ENCODE data around the gene ABCB8.
A peak's percentile ranks its signal among the peaks of the same experiment; 100 is the strongest.

The ABCB8 gene

DNA sequence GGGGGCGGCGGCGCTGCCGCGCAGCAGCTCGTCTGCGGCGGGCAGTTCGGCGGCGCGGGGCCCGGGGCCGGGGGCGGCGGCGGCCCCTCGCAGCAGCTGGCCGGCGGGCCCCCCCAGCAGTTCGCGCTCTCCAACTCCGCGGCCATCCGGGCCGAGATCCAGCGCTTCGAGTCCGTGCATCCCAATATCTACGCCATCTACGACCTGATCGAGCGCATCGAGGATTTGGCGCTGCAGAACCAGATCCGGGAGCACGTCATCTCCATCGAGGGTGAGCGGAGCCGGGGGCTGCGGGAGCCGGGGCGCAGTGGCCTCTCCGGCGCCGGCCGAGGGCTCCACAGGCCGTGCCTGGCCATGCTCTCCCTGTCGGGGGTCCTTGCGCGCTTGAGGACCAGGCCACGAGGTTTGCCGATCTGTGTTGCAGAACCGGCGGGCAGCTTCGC, 58.6 kb downstream of the ABCB8 start:
- Histone ChIP-seq H3K27ac (ENCODE audit: extremely low read depth, low read depth, low read length) (peak overlapping the region; percentile 82), H3K4me3 (ENCODE audit: low read depth, low read length) (peak overlapping the region; percentile 80), H3K4me1 (ENCODE audit: control insufficient read depth, insufficient read depth, low read length) (peaks cover 7% of the 10 kb centered on the region), H3K9me3 (ENCODE audit: control insufficient read depth, insufficient read depth, low read depth, low read length) (no peaks in the 10 kb centered on the region), H3K36me3 (ENCODE audit: control insufficient read depth in 2 of 2, insufficient read depth in 1 of 2, low read length in 2 of 2) (peaks cover 0 to 22% of the 10 kb centered on the region in 2 experiments; a peak in 1 of 3 replicates)
- TF ChIP-seq ZNF211 (tag by site-specific recombination; IDR thresholded peaks at IDR 0.05; ENCODE audit: low read depth), result no peak
- TF ChIP-seq KLF7 (tag by site-specific recombination; IDR thresholded peaks at IDR 0.05; ENCODE audit: borderline replicate concordance), result 0 out of 2 replicates have a peak, but pooled peaks have one; percentile 14
- TF ChIP-seq, protein P1, sequence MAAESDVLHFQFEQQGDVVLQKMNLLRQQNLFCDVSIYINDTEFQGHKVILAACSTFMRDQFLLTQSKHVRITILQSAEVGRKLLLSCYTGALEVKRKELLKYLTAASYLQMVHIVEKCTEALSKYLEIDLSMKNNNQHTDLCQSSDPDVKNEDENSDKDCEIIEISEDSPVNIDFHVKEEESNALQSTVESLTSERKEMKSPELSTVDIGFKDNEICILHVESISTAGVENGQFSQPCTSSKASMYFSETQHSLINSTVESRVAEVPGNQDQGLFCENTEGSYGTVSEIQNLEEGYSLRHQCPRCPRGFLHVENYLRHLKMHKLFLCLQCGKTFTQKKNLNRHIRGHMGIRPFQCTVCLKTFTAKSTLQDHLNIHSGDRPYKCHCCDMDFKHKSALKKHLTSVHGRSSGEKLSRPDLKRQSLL (tag by site-specific recombination; IDR thresholded peaks at IDR 0.05), result peak; percentile 49; the same call in 1 of the 2 replicates
- no peak for TF ChIP-seq ZNF221 (tag by site-specific recombination; IDR thresholded peaks at IDR 0.05; ENCODE audit: borderline replicate concordance)
- no peak for TF ChIP-seq ZNF549 (tag by site-specific recombination; IDR thresholded peaks at IDR 0.05)
- no peak for TF ChIP-seq ZNF184 (tag by site-specific recombination; IDR thresholded peaks at IDR 0.05)
- peak; percentile 67 for TF ChIP-seq ZNF501 (tag by site-specific recombination; IDR thresholded peaks at IDR 0.05)
- peak; percentile 43 for TF ChIP-seq ZEB2 (tag by site-specific recombination; IDR thresholded peaks at IDR 0.05)
- TF ChIP-seq ZNF623 (tag by site-specific recombination; IDR thresholded peaks at IDR 0.05), result no peak
- TF ChIP-seq, protein P2, sequence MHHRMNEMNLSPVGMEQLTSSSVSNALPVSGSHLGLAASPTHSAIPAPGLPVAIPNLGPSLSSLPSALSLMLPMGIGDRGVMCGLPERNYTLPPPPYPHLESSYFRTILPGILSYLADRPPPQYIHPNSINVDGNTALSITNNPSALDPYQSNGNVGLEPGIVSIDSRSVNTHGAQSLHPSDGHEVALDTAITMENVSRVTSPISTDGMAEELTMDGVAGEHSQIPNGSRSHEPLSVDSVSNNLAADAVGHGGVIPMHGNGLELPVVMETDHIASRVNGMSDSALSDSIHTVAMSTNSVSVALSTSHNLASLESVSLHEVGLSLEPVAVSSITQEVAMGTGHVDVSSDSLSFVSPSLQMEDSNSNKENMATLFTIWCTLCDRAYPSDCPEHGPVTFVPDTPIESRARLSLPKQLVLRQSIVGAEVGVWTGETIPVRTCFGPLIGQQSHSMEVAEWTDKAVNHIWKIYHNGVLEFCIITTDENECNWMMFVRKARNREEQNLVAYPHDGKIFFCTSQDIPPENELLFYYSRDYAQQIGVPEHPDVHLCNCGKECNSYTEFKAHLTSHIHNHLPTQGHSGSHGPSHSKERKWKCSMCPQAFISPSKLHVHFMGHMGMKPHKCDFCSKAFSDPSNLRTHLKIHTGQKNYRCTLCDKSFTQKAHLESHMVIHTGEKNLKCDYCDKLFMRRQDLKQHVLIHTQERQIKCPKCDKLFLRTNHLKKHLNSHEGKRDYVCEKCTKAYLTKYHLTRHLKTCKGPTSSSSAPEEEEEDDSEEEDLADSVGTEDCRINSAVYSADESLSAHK (tag by site-specific recombination; IDR thresholded peaks at IDR 0.05), result 0 out of 2 replicates have a peak, but pooled peaks have one; percentile 26
- peak; percentile 36; the same call in 1 of the 2 replicates for TF ChIP-seq ZNF629 (tag by site-specific recombination; IDR thresholded peaks at IDR 0.05)
- TF ChIP-seq ZNF138 (tag by site-specific recombination; IDR thresholded peaks at IDR 0.05; ENCODE audit: borderline replicate concordance), result no peak
- TF ChIP-seq, protein P3, sequence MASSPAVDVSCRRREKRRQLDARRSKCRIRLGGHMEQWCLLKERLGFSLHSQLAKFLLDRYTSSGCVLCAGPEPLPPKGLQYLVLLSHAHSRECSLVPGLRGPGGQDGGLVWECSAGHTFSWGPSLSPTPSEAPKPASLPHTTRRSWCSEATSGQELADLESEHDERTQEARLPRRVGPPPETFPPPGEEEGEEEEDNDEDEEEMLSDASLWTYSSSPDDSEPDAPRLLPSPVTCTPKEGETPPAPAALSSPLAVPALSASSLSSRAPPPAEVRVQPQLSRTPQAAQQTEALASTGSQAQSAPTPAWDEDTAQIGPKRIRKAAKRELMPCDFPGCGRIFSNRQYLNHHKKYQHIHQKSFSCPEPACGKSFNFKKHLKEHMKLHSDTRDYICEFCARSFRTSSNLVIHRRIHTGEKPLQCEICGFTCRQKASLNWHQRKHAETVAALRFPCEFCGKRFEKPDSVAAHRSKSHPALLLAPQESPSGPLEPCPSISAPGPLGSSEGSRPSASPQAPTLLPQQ (tag by site-specific recombination; IDR thresholded peaks at IDR 0.05), result 0 out of 2 replicates have a peak, but pooled peaks have one; percentile 9
- TF ChIP-seq ZNF792 (tag by site-specific recombination; IDR thresholded peaks at IDR 0.05), result 0 out of 2 replicates have a peak, but pooled peaks have one; percentile 33
- TF ChIP-seq ZNF324 (tag by site-specific recombination; IDR thresholded peaks at IDR 0.05), result 0 out of 2 replicates have a peak, but pooled peaks have one; percentile 56
- peak; percentile 49; the same call in 1 of the 2 replicates for TF ChIP-seq ZNF2 (tag by site-specific recombination; IDR thresholded peaks at IDR 0.05)
- peak; percentile 95 for TF ChIP-seq ZBTB17 (tag by site-specific recombination; IDR thresholded peaks at IDR 0.05)
- TF ChIP-seq, protein P4, sequence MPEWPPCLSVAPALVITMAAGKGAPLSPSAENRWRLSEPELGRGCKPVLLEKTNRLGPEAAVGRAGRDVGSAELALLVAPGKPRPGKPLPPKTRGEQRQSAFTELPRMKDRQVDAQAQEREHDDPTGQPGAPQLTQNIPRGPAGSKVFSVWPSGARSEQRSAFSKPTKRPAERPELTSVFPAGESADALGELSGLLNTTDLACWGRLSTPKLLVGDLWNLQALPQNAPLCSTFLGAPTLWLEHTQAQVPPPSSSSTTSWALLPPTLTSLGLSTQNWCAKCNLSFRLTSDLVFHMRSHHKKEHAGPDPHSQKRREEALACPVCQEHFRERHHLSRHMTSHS (tag by site-specific recombination; IDR thresholded peaks at IDR 0.05), result no peak
- TF ChIP-seq ZNF777 (tag by site-specific recombination; IDR thresholded peaks at IDR 0.05; ENCODE audit: borderline replicate concordance), result no peak
- TF ChIP-seq ZBTB7A (tag by site-specific recombination; IDR thresholded peaks at IDR 0.05; ENCODE audit: low read depth), result no peak
- no peak for TF ChIP-seq ZFP3 (tag by site-specific recombination; IDR thresholded peaks at IDR 0.05; ENCODE audit: low read depth)
- TF ChIP-seq ZIC2 (tag by site-specific recombination; IDR thresholded peaks at IDR 0.05), result peak; percentile 39
- no peak for TF ChIP-seq SCRT2 (tag by site-specific recombination; IDR thresholded peaks at IDR 0.05)
- no peak for TF ChIP-seq ZNF776 (tag by site-specific recombination; IDR thresholded peaks at IDR 0.05; ENCODE audit: borderline replicate concordance)
- ChIA-PET POLR2A (interaction anchor here (1.8 kb wide), 1 partner anchor 22 kb away, joined by 4 read pairs; no protein-coding TSS in a partner anchor), CTCF (interaction anchor here (0.5 to 0.7 kb wide), 2 partner anchors 20 to 24 kb away, joined by 3 to 4 read pairs; no protein-coding TSS in a partner anchor)

All from HEK293 (cell line).